Osteoblast (primary cell): ENCODE results near the gene SH3RF3. TPM values are rescaled to one million over a fixed set of nuclear protein-coding genes. Genes with fewer than 3 reads are reported as not detected.

Experiments used
- DNase-seq: peaks from one replicate; pipeline ENCODE4 v3.0.0; 2011; ENCODE audit warnings: low spot score, mixed read lengths; ENCODE audit not compliant: insufficient read length; ENCODE audit errors: missing footprints
- H2AFZ ChIP-seq: 2 replicates; pipeline ENCODE4 v1.6.0; 2011; ENCODE audit warnings: mild to moderate bottlenecking, low read length
- H3K27ac ChIP-seq: 2 replicates; pipeline ENCODE4 v1.5.1; 2011; ENCODE audit warnings: mild to moderate bottlenecking, low read depth, low read length, moderate library complexity
- H3K27me3 ChIP-seq: 2 replicates; pipeline ENCODE4 v1.6.0; 2012; ENCODE audit warnings: mild to moderate bottlenecking, control low read depth, inconsistent platforms, low read length, moderate library complexity; ENCODE audit not compliant: insufficient read depth
- H3K36me3 ChIP-seq: 2 replicates; pipeline ENCODE4 v1.5.1; 2011; ENCODE audit warnings: mild to moderate bottlenecking, low read length, control low read depth, moderate library complexity; ENCODE audit not compliant: insufficient read depth
- H3K4me1 ChIP-seq: 2 replicates; pipeline ENCODE4 v1.5.1; 2011; ENCODE audit warnings: mild to moderate bottlenecking, low read length, control low read depth, moderate library complexity; ENCODE audit not compliant: insufficient read depth
- H3K4me2 ChIP-seq: 2 replicates; pipeline ENCODE4 v1.6.0; 2011; ENCODE audit warnings: mild to moderate bottlenecking, low read length; ENCODE audit not compliant: insufficient read depth
- H3K4me3 ChIP-seq: fragments of 200-600 bp; sonication (generic); 3 replicates; pipeline ENCODE4 v1.5.1; 2012; ENCODE audit warnings: mild to moderate bottlenecking, low read length, inconsistent platforms; ENCODE audit not compliant: insufficient read depth
- H3K79me2 ChIP-seq: 2 replicates; pipeline ENCODE4 v1.6.0; 2012; ENCODE audit warnings: mild to moderate bottlenecking, low read length, control low read depth, inconsistent platforms; ENCODE audit not compliant: insufficient read depth
- H3K9me3 ChIP-seq: 2 replicates; pipeline ENCODE4 v1.5.1; 2011; ENCODE audit warnings: low read depth, low read length, control low read depth
- H4K20me1 ChIP-seq: 2 replicates; pipeline ENCODE4 v1.6.0; 2012; ENCODE audit warnings: mild to moderate bottlenecking, low read length, control low read depth; ENCODE audit not compliant: insufficient read depth
- total RNA-seq: library from RNA; depleted of rRNA; stranded (reverse); fragments of >200 nt; gene quantifications from 2 replicates; pipeline ENCODE4 v1.2.3, GENCODE V29; 2012
- TF ChIP-seq, protein P1 (sequence below): IDR thresholded peaks from 2 replicates; pipeline ENCODE4 v1.5.1; 2011; ENCODE audit warnings: mild to moderate bottlenecking, low read depth, low read length, moderate library complexity; ENCODE audit errors: extremely low read depth

Gene SH3RF3
- total RNA-seq, 1 donor = 14.8 TPM

DNA sequence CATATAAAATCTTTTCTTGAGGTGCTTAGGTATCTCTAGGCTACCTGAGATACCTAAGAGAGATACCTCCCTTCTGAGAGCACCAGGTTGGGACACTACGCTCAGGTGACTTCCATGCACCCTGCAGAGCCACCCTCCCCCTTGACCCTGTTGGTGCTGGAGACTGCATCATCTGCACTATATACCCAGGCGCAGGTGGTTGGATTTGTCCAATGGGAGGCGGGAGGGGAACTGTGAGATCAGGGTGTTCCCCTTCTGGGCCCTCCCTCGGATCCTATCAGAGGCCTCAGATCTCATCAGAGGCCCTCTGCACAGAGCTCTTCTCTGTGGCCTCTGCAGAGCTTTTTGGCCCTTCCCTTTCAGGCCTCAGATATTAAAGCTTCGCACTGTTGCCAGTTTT lies 158.4 kb downstream of the SH3RF3 start:
- no peak for DNase-seq
- Histone ChIP-seq H3K4me1 (no peaks in the 10 kb centered on the region), H3K9me3 (no peaks in the 10 kb centered on the region), H3K27me3 (no peaks in the 10 kb centered on the region), H3K36me3 (no peaks in the 10 kb centered on the region), H3K4me2 (no peak overlapping the region), H3K79me2 (peaks cover 63% of the 10 kb centered on the region), H3K4me3 (no peak overlapping the region), H4K20me1 (peaks cover 67% of the 10 kb centered on the region), H3K27ac (no peak overlapping the region), H2AFZ (no peak overlapping the region)
- TF ChIP-seq, protein P1, sequence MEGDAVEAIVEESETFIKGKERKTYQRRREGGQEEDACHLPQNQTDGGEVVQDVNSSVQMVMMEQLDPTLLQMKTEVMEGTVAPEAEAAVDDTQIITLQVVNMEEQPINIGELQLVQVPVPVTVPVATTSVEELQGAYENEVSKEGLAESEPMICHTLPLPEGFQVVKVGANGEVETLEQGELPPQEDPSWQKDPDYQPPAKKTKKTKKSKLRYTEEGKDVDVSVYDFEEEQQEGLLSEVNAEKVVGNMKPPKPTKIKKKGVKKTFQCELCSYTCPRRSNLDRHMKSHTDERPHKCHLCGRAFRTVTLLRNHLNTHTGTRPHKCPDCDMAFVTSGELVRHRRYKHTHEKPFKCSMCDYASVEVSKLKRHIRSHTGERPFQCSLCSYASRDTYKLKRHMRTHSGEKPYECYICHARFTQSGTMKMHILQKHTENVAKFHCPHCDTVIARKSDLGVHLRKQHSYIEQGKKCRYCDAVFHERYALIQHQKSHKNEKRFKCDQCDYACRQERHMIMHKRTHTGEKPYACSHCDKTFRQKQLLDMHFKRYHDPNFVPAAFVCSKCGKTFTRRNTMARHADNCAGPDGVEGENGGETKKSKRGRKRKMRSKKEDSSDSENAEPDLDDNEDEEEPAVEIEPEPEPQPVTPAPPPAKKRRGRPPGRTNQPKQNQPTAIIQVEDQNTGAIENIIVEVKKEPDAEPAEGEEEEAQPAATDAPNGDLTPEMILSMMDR = no peak

DNA sequence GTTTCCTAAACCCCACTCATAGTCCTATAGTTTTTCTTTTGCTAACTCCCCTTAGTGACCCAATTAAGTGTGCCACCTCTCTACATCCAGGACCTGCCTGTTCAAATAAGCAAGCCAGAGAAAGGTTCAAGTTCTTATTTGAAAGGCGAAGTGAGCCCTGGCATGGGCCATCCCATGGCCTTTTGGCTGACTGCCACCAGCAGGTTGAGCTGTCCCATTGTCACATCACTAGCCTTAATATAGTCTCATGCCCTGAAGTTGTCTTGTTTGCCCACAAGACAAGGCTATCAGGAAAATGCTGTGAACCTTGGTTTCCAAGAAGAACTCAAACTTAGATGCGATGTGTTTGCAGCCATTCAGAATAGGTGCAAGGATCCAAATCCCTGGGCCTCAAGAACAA lies 158.8 kb downstream of the SH3RF3 start:
- H2AFZ ChIP-seq = no peak overlapping the region
- H4K20me1 ChIP-seq = peaks cover 62% of the 10 kb centered on the region
- peaks cover 59% of the 10 kb centered on the region for H3K79me2 ChIP-seq
- TF ChIP-seq, protein P1 = no peak
- no peaks in the 10 kb centered on the region for H3K4me1 ChIP-seq
- H3K27me3 ChIP-seq = no peaks in the 10 kb centered on the region
- H3K4me3 ChIP-seq = no peak overlapping the region
- H3K27ac ChIP-seq = no peak overlapping the region
- no peaks in the 10 kb centered on the region for H3K9me3 ChIP-seq
- no peak overlapping the region for H3K4me2 ChIP-seq
- no peaks in the 10 kb centered on the region for H3K36me3 ChIP-seq
- DNase-seq = no peak

DNA sequence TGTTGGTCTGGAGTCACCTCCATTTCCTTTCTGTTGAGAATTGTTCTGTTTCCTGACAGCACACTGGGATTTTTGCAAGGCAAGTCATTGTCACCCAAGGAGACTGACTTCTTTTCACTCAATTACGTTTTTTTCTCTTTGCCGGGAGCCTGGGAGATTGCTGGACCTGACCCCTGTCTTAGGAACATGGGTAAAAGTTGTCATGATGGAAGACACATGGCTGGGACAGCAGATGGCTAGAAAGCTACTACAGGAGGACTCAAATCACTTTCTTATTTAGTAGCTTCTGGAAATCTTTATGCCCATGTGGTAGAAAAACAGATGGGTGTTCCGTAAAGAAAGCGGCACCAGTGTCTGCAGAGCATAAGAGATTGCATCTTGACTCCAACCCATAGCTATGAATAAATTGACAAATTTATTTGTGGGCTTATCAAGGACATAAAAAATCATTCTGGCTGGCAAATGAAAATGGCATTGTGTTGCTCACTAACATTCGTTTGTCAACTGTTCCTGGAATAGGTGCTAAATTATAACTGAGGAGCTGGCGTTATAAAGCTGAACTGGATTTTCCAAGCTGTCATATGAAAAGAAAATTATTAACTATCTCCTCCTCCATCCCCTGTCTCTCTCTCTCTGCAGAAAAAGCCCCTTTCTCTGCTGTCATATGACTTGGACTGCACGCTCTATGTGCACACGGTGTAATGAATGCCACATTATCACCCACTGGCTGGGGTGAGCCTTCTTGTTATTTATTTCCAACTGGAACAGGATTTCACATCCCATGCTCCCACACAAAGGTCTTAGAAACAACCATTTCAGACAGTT lies 159.8 kb downstream of the SH3RF3 start:
- H4K20me1 ChIP-seq = peaks cover 53% of the 10 kb centered on the region
- no peaks in the 10 kb centered on the region for H3K36me3 ChIP-seq
- H3K27ac ChIP-seq = no peak overlapping the region
- no peaks in the 10 kb centered on the region for H3K9me3 ChIP-seq
- no peak overlapping the region for H3K4me2 ChIP-seq
- peaks cover 59% of the 10 kb centered on the region for H3K79me2 ChIP-seq
- H3K27me3 ChIP-seq = no peaks in the 10 kb centered on the region
- no peak for DNase-seq
- no peak overlapping the region for H2AFZ ChIP-seq
- TF ChIP-seq, protein P1 = no peak
- no peak overlapping the region for H3K4me3 ChIP-seq
- no peaks in the 10 kb centered on the region for H3K4me1 ChIP-seq

DNA sequence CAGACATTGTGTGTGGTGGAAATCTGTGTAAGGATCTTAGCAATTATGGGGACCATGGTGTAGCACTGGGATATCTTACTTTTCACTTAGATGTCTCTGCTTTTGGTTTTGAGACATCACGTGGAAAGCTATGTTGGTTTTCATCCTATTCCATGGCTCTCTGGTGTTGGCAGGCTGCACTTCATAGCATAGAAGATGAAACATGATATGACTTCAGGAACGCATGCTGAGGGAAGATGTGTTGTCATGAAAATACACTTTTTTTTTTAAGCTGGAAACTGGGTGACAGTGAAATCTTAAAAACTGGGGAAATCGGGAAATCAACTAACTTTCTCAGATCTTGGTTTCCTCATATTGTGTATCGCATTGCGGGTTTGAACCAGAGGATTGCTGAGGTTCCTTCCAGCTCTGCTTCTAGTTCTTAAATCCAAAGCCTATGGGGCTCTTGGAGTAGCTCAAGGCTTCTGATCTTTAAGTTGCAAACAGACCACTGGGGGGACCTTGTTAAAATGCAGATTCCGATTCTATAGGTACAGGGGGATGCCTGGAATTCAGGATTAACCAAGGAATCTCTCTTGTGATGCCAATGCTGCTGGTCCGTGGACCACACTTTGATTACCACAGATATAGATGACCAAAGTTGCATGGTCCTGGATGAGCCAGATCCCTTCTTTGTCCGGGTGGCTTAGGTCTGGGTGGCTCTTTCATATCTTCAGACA lies 160.7 kb downstream of the SH3RF3 start:
- Histone ChIP-seq H3K36me3 (no peaks in the 10 kb centered on the region), H3K4me1 (no peaks in the 10 kb centered on the region), H3K9me3 (no peaks in the 10 kb centered on the region), H3K27me3 (no peaks in the 10 kb centered on the region), H3K27ac (no peak overlapping the region), H3K4me2 (no peak overlapping the region), H3K79me2 (peaks cover 54% of the 10 kb centered on the region), H3K4me3 (no peak overlapping the region), H2AFZ (no peak overlapping the region), H4K20me1 (peaks cover 46% of the 10 kb centered on the region)
- DNase-seq = peak; percentile 53
- TF ChIP-seq, protein P1 = no peak
